Stomach (tissue), 9 donors: Measurements from ENCODE around the gene COL12A1. TPM values are rescaled to one million over a fixed set of nuclear protein-coding genes. Genes with fewer than 3 reads are reported as not detected.

Experiments used
- DNase-seq, 2 donors: peaks; one replicate each; pipeline versions ENCODE4 v3.0.0 to v3.0.0-alpha.2; 2013 to 2019
- H3K27ac ChIP-seq, 5 donors: fragments of 200-600 bp in 4 of 5; sonication (generic) in 4 of 5; one replicate each; pipeline ENCODE4 v1.5.1; 2013 to 2019; ENCODE audit warnings: mild to moderate bottlenecking in 1 of 5, moderate library complexity in 1 of 5
- H3K27me3 ChIP-seq, 3 donors: fragments of 200-600 bp; sonication (generic); one replicate each; pipeline ENCODE4 v1.5.1; 2017 to 2019; ENCODE audit warnings: mixed run types in 1 of 3
- H3K36me3 ChIP-seq, 4 donors: fragments of 200-600 bp; sonication (generic); 1 replicate in 3 of 4; 2 replicates in 1 of 4; pipeline ENCODE4 v1.5.1; 2016 to 2019
- H3K4me1 ChIP-seq, 4 donors: fragments of 200-600 bp; sonication (generic); one replicate each; pipeline ENCODE4 v1.5.1; 2016 to 2019
- H3K4me3 ChIP-seq, 4 donors: fragments of 200-600 bp; sonication (generic) in 3 of 4; one replicate each; pipeline ENCODE4 v1.5.1; 2016 to 2019; ENCODE audit warnings: mild to moderate bottlenecking in 1 of 4
- H3K9me3 ChIP-seq, 4 donors: fragments of 200-600 bp; sonication (generic); one replicate each; pipeline ENCODE4 v1.5.1; 2016 to 2019
- EP300 ChIP-seq: sonication (generic); formaldehyde crosslinking; IDR thresholded peaks from one replicate; pipeline ENCODE4 v1.6.1; 2017; ENCODE audit warnings: antibody characterized with exemption
- POLR2A ChIP-seq, 4 donors: fragments of 450-650 bp; IDR thresholded peaks; one replicate each; pipeline ENCODE4 v1.6.1; 2016; ENCODE audit warnings: antibody characterized with exemption in 4 of 4, control low read depth in 2 of 4, mild to moderate bottlenecking in 1 of 4, moderate library complexity in 1 of 4
- POLR2AphosphoS5 ChIP-seq, 3 donors: sonication (generic); formaldehyde crosslinking; IDR thresholded peaks; one replicate each; pipeline ENCODE4 v1.6.1; 2016; ENCODE audit warnings: antibody characterized with exemption in 3 of 3
- WGBS, 5 donors: extraction: QIAGEN DNeasy Blood & Tissue Kit in 3 of 5; methylation state at CpG; one replicate each; pipeline versions ENCODE4 v1.1.5 to v1.1.7; 2013 to 2018; 5-methylcytosine and 5-hydroxymethylcytosine counted together
- intact Hi-C: fragments of 100-400 bp; cut with DNase I; formaldehyde crosslinking; loops from one replicate; pipeline ENCODE4 v1.15.1; 2023; ENCODE audit warnings: low total_unique reads
- polyA plus RNA-seq, 3 donors: library from polyadenylated mRNA; stranded (reverse); fragments of 200-250 nt; gene quantifications; one replicate each; pipeline ENCODE4 v1.2.3, GENCODE V29; 2013
- total RNA-seq, 5 donors: library from RNA; depleted of rRNA; stranded (reverse); fragments of >200 nt; gene quantifications; one replicate each; pipeline versions ENCODE4 v1.1.0 to v1.2.3, GENCODE V29; 2014 to 2016
- TF ChIP-seq, protein P1 (sequence below), 7 experiments: fragments of 450-650 bp in 4 of 7; fragments of 200-600 bp in 3 of 7; sonication (generic) in 3 of 7; IDR thresholded peaks; one replicate each; pipeline ENCODE4 v1.5.1; 2016 to 2019; ENCODE audit warnings: antibody characterized with exemption in 7 of 7, control low read depth in 2 of 7, mild to moderate bottlenecking in 1 of 7
- donor health status: healthy with polysubstance abuse.
- donor health status: Bipolar disorder and iron deficiency.
- donor health status: healthy.

COL12A1 gene
- total and polyA plus RNA-seq, 8 donors: 3.4 to 170 (median 20.3) TPM

DNA sequence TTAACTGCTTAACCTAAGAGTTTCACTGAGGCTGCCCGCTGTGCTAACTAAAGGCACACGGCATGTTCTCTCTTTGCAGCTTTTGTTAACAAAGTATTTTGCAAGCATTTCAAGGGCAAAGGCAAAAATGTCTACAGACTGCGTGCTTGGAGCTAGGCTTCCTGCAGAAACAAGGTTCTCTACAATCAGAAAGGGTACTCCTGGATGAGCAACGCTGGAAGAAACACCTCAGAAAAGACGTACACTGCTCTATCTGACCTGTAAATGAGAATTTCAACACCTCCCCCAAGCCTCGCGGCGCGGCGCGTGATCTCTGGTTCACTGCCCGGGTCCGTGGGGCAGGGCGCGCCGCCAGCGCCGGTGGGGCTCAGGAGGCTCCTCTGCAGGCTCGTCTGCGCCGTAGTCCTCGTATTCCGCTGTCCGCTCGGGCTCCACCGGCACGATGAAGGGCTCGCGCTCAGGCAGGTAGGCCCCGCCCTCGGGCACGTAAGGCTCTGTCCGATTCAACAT lies 120.9 kb downstream of the COL12A1 start:
- Histone ChIP-seq H3K4me3 (peak overlapping the region; percentile 45 to 51 (median 48)), H3K9me3 (no peaks in the 10 kb centered on the region), H3K27ac (peak overlapping the region in 2 of 5 donors; percentile 45 to 59), H3K36me3 (peaks cover 0 to 9% (median 2%) of the 10 kb centered on the region in 4 donors), H3K4me1 (peaks cover 0 to 18% (median 5%) of the 10 kb centered on the region in 4 donors), H3K27me3 (peaks cover 0 to 5% (median 0%) of the 10 kb centered on the region in 3 donors)
- 8 to 16% (median 12%) methylated on average over 31 to 33 of the region's 33 CpGs for WGBS, 5 donors
- intact Hi-C loops: no loop called here
- peak; percentile 58 to 79 for DNase-seq
- TF ChIP-seq EP300 (no peak), POLR2A (IDR thresholded peaks at IDR 0.05) (no peak)

DNA sequence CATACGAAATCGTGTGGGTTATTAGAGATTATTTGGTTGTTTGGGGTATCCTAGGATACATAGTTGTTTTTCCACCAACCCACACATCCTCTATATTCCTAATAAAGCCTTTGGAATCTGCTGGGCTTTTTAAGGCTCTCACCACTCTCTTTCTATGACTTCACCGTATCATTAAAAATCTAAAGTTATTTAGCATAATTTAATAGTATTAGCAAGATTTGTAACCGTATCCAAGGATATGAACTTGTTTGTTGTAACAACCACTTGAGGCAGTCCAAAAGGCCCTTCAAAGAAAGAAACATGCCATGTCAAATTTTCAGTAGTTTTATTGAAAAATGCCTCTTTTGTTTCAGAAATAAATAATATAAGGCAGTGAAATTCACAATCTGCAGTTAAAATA lies 121.8 kb downstream of the COL12A1 start:
- peaks cover 0 to 5% (median 0%) of the 10 kb centered on the region in 3 donors for H3K27me3 ChIP-seq
- WGBS, 5 donors: 79 to 89% (median 87%) methylated on average over 4 of the region's 4 CpGs
- TF ChIP-seq POLR2AphosphoS5 (IDR thresholded peaks at IDR 0.05): no peak
- DNase-seq: no peak
- H3K4me3 ChIP-seq: no peak overlapping the region
- no peak overlapping the region for H3K27ac ChIP-seq
- peaks cover 0 to 9% (median 0%) of the 10 kb centered on the region in 4 donors for H3K36me3 ChIP-seq
- H3K9me3 ChIP-seq: no peaks in the 10 kb centered on the region
- intact Hi-C loops: no loop called here
- peaks cover 0 to 16% (median 4%) of the 10 kb centered on the region in 4 donors for H3K4me1 ChIP-seq

DNA sequence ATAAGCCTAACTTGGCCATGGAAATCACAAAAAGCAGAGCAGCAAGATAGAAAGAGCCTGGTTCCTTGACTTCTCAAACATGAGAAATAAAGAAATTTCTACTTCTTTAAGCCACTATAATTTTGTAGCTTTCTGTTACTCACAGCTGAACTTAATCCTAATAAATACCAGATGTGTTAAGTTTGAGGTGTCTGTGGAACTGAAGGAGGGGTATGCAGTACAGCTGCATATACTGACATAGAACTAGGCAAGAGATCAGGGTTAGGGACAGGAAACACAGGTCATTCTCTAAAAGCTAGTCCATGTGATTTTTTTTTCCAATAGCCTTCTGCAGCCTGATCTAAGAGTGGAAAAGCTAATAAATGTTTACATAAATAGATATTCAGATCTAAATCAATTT lies 123.9 kb downstream of the COL12A1 start:
- Histone ChIP-seq H3K4me1 (peaks cover 0 to 12% (median 4%) of the 10 kb centered on the region in 4 donors), H3K27me3 (peaks cover 0 to 5% (median 0%) of the 10 kb centered on the region in 3 donors), H3K36me3 (no peaks in the 10 kb centered on the region), H3K4me3 (no peak overlapping the region), H3K9me3 (no peaks in the 10 kb centered on the region), H3K27ac (no peak overlapping the region)
- DNase-seq: no peak
- intact Hi-C loops: no loop called here
- TF ChIP-seq, protein P1, sequence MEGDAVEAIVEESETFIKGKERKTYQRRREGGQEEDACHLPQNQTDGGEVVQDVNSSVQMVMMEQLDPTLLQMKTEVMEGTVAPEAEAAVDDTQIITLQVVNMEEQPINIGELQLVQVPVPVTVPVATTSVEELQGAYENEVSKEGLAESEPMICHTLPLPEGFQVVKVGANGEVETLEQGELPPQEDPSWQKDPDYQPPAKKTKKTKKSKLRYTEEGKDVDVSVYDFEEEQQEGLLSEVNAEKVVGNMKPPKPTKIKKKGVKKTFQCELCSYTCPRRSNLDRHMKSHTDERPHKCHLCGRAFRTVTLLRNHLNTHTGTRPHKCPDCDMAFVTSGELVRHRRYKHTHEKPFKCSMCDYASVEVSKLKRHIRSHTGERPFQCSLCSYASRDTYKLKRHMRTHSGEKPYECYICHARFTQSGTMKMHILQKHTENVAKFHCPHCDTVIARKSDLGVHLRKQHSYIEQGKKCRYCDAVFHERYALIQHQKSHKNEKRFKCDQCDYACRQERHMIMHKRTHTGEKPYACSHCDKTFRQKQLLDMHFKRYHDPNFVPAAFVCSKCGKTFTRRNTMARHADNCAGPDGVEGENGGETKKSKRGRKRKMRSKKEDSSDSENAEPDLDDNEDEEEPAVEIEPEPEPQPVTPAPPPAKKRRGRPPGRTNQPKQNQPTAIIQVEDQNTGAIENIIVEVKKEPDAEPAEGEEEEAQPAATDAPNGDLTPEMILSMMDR (IDR thresholded peaks at IDR 0.05): no peak
- TF ChIP-seq POLR2AphosphoS5 (IDR thresholded peaks at IDR 0.05) (no peak), EP300 (no peak), POLR2A (IDR thresholded peaks at IDR 0.05) (no peak)

DNA sequence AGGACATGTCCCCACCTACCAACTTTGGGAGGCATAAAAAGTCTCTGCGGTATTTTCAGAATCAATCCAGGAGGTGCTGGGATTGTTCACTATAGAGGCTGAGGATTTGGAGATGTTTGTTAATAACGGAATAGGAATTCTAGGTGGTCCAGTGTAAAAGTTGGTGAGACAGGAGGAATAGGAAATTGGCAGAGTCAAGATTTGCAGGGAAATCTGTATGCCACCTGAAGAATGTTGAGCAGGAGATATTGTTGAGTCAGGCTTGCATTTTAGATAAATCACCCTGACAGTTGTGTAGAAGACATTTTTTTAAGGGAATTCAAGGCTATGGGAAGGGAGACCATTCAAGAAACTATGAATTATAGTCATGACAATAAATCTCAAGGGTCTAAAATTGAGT lies 124.8 kb downstream of the COL12A1 start:
- WGBS, 5 donors: 90 to 98% (median 94%) methylated on average over 2 of the region's 2 CpGs
- intact Hi-C loops: no loop called here
- TF ChIP-seq EP300 (no peak), POLR2A (IDR thresholded peaks at IDR 0.05) (no peak), POLR2AphosphoS5 (IDR thresholded peaks at IDR 0.05) (no peak)
- TF ChIP-seq, protein P1 (IDR thresholded peaks at IDR 0.05): no peak
- Histone ChIP-seq H3K4me1 (peaks cover 0 to 8% (median 4%) of the 10 kb centered on the region in 4 donors), H3K27ac (no peak overlapping the region), H3K9me3 (no peaks in the 10 kb centered on the region), H3K4me3 (no peak overlapping the region), H3K36me3 (no peaks in the 10 kb centered on the region), H3K27me3 (peaks cover 0 to 5% (median 0%) of the 10 kb centered on the region in 3 donors)
- DNase-seq: no peak

DNA sequence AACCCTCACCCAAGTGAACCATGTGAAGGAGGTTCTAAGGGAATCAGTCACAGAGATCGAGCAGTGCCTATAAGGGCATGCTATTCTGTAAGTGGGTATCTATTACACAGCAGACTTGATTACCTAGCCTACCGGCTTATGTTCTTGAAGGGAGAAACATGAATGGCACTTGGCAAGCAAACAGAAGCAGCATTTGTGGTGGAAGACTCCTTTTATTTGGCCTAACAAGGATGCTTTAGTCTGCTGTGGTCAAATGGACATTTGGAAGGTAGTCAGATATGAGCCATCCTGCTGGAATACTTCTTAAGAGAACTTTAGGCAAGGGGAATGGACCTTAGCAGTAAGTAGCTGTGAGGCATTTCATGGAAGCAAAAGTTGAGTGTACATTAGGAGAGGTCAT lies 126.3 kb downstream of the COL12A1 start:
- no peak overlapping the region for H3K27ac ChIP-seq
- 77 to 90% (median 86%) methylated on average over 2 of the region's 2 CpGs for WGBS, 5 donors
- no peaks in the 10 kb centered on the region for H3K9me3 ChIP-seq
- no peak overlapping the region for H3K4me3 ChIP-seq
- H3K36me3 ChIP-seq: no peaks in the 10 kb centered on the region
- H3K4me1 ChIP-seq: peaks cover 0 to 3% (median 0%) of the 10 kb centered on the region in 4 donors
- TF ChIP-seq POLR2AphosphoS5 (IDR thresholded peaks at IDR 0.05) (no peak), EP300 (no peak), POLR2A (IDR thresholded peaks at IDR 0.05) (no peak)
- TF ChIP-seq, protein P1 (IDR thresholded peaks at IDR 0.05): no peak
- no peak for DNase-seq
- intact Hi-C loops: no loop called here
- H3K27me3 ChIP-seq: no peaks in the 10 kb centered on the region
